HepG2 (cell line): Measurements from ENCODE around the gene ABHD3. TPM values are rescaled to one million over a fixed set of nuclear protein-coding genes. Genes with fewer than 3 reads are reported as not detected.
"Not testable (repeated sequence)": the region's sequence is repeated elsewhere in the genome, so short reads cannot be mapped to it uniquely, and the experiment has no call there.

ENCODE experiments used
- ATAC-seq: fragments of 200-7000 bp; cut with Tn5 transposase; 3 replicates; pipeline ENCODE4 v1.9.1; 2020; ENCODE audit warnings: mild to moderate bottlenecking, moderate library complexity
- BruUV-seq: library from RNA; stranded (reverse); fragments of 400-500 nt; replicated peaks from 2 replicates; lab custom pipeline; 2021; lab: Mats Ljungman, UMichigan
- CTCF ChIA-PET: fragments of 300-600 bp; formaldehyde crosslinking; extraction: SDS; loops from one replicate; lab custom pipeline; 2021; ENCODE audit warnings: low total read pairs, inconsistent platforms, low intra/inter-chr PET ratio; lab: Yijun Ruan, JAX
- POLR2A ChIA-PET: fragments of 350-600 bp; sonication (Branson Sonifier 250); formaldehyde crosslinking; loops from one replicate; lab custom pipeline; 2020; ENCODE audit warnings: antibody characterized with exemption, inconsistent platforms; lab: Yijun Ruan, JAX
- DNase-seq: peaks from one replicate; pipeline ENCODE4 v3.0.0-alpha.2; 2015; ENCODE audit warnings: low spot score
- FAIRE-seq: peaks from 3 replicates; lab custom pipeline; 2011; peaks lifted over from hg19 to GRCh38; lab: Jason Lieb, UNC
- H2AFZ ChIP-seq: one replicate; pipeline ENCODE4 v1.6.1; 2011; ENCODE audit warnings: low read length, inconsistent platforms
- H3K27ac ChIP-seq: fragments of 300-600 bp; 3 replicates; pipeline ENCODE4 v1.8.0; 2011; ENCODE audit warnings: mixed run types, mild to moderate bottlenecking, mixed read lengths, low read length, inconsistent platforms; ENCODE audit not compliant: insufficient read depth; ENCODE audit errors: extremely low read length
- H3K27me3 ChIP-seq, 2 experiments: fragments of 200-600 bp in 1 of 2; 2 replicates in 1 of 2; 3 replicates in 1 of 2; pipeline versions ENCODE4 v1.6.0 to v1.8.0; 2011; ENCODE audit warnings: low read length in 2 of 2, mild to moderate bottlenecking in 2 of 2, moderate library complexity in 2 of 2, inconsistent platforms in 1 of 2; ENCODE audit not compliant: insufficient read depth in 2 of 2, control insufficient read depth in 1 of 2
- H3K36me3 ChIP-seq, 2 experiments: fragments of 200-600 bp in 1 of 2; replicated peaks in 1 of 2; 2 replicates in 1 of 2; 3 replicates in 1 of 2; pipeline versions ENCODE4 v1.5.1 to v1.8.0; 2011; ENCODE audit warnings: low read length in 2 of 2, inconsistent platforms in 1 of 2; ENCODE audit not compliant: insufficient read depth in 2 of 2, control insufficient read depth in 1 of 2
- H3K4me1 ChIP-seq: 2 replicates; pipeline ENCODE4 v1.5.1; 2012; ENCODE audit warnings: low read length, inconsistent platforms; ENCODE audit not compliant: insufficient read depth
- H3K4me2 ChIP-seq: 2 replicates; pipeline ENCODE4 v1.6.0; 2011; ENCODE audit warnings: low read depth, low read length, inconsistent platforms
- H3K4me3 ChIP-seq, 3 experiments: fragments of 200-600 bp in 1 of 3; sonication (generic), shearing (Covaris generic) in 1 of 3; replicated peaks in 1 of 3; 2 replicates each; pipeline ENCODE4 v1.5.1; 2011 to 2016; ENCODE audit warnings: low read length in 3 of 3, inconsistent platforms in 2 of 3, low read depth in 2 of 3, mild to moderate bottlenecking in 2 of 3, control low read depth in 1 of 3, mixed read lengths in 1 of 3; ENCODE audit not compliant: insufficient read depth in 1 of 3
- H3K79me2 ChIP-seq: one replicate; pipeline ENCODE4 v1.6.1; 2011; ENCODE audit warnings: low read length, inconsistent platforms; ENCODE audit not compliant: insufficient read depth
- H3K9ac ChIP-seq: 2 replicates; pipeline ENCODE4 v1.6.0; 2011; ENCODE audit warnings: mild to moderate bottlenecking, low read depth, low read length, inconsistent platforms; ENCODE audit not compliant: insufficient read depth
- H3K9me3 ChIP-seq: 2 replicates; pipeline ENCODE4 v1.5.1; 2012; ENCODE audit warnings: mild to moderate bottlenecking, low read length
- H4K20me1 ChIP-seq: 2 replicates; pipeline ENCODE4 v1.6.0; 2011; ENCODE audit warnings: inconsistent platforms, mild to moderate bottlenecking, low read length, moderate library complexity; ENCODE audit not compliant: insufficient read depth
- FOXP1 ChIP-seq, 2 experiments: fragments of 450-650 bp in 1 of 2; IDR thresholded peaks; 2 replicates each; pipeline ENCODE4 v1.6.1; 2017 to 2018; ENCODE audit warnings: antibody characterized with exemption in 1 of 2
- HNF1A ChIP-seq, 2 experiments: sonication (generic) in 1 of 2; formaldehyde crosslinking in 1 of 2; IDR thresholded peaks; 2 replicates each; pipeline versions ENCODE4 v1.4.0 to v1.6.1; 2016 to 2020; ENCODE audit warnings: borderline replicate concordance in 1 of 2, low read depth in 1 of 2, mild to moderate bottlenecking in 1 of 2, missing genetic modification reagents in 1 of 2
- USF2 ChIP-seq, 2 experiments: sonication (generic) in 1 of 2; formaldehyde crosslinking in 1 of 2; IDR thresholded peaks; 2 replicates each; pipeline versions ENCODE4 v1.5.1 to v1.6.1; 2011 to 2020; ENCODE audit warnings: borderline replicate concordance in 1 of 2, low read depth in 1 of 2, low read length in 1 of 2, mild to moderate bottlenecking in 1 of 2, missing genetic modification reagents in 1 of 2, moderate library complexity in 1 of 2
- ZBTB38 ChIP-seq: sonication (generic); formaldehyde crosslinking; IDR thresholded peaks from 2 replicates; pipeline ENCODE4 v1.5.1; 2020; ENCODE audit warnings: mild to moderate bottlenecking, missing genetic modification reagents
- ZNF225 ChIP-seq: sonication (generic); formaldehyde crosslinking; IDR thresholded peaks from 2 replicates; pipeline ENCODE4 v1.4.0; 2020; ENCODE audit warnings: mild to moderate bottlenecking, missing genetic modification reagents
- ZNF431 ChIP-seq: sonication (generic); formaldehyde crosslinking; IDR thresholded peaks from 2 replicates; pipeline ENCODE4 v1.9.0; 2022; ENCODE audit warnings: missing genetic modification reagents, low read depth, mild to moderate bottlenecking, borderline replicate concordance
- ZNF460 ChIP-seq: sonication (generic); formaldehyde crosslinking; IDR thresholded peaks from 2 replicates; pipeline ENCODE4 v1.5.1; 2020; ENCODE audit warnings: missing genetic modification reagents, mild to moderate bottlenecking, borderline replicate concordance
- ZSCAN30 ChIP-seq: sonication (generic); formaldehyde crosslinking; IDR thresholded peaks from 2 replicates; pipeline ENCODE4 v1.5.0; 2020; ENCODE audit warnings: mild to moderate bottlenecking, missing genetic modification reagents
- WGBS: methylation state at CpG from one replicate; pipeline ENCODE4 v1.1.6; 2017; ENCODE audit warnings: low lambda C conversion rate; 5-methylcytosine and 5-hydroxymethylcytosine counted together
- in situ Hi-C: cut with HindIII; loops from 2 replicates; pipeline ENCODE4 v1.10.0; 2017; ENCODE audit warnings: low pct_unique_long_range_greater_than_20kb; ENCODE audit not compliant: extremely low pct_ligation_motif_present
- intact Hi-C: fragments of 100-400 bp; cut with micrococcal nuclease; formaldehyde crosslinking; loops from one replicate; pipeline ENCODE4 v1.10.0; 2022; ENCODE audit not compliant: unreplicated experiment
- polyA plus RNA-seq, 8 experiments: library from polyadenylated mRNA; depleted of rRNA in 3 of 8; stranded (reverse) in 7 of 8; unstranded in 1 of 8; fragments of >200 nt; fragmentation: Illumina TruSeq in 4 of 8; extraction: Trizol in 4 of 8; gene quantifications; 2 replicates each; pipeline versions ENCODE4 v1.2.1 to v1.2.3, GENCODE V29; 2011 to 2016; ENCODE audit warnings: low read depth in 4 of 8, missing spikeins in 1 of 8, mixed read lengths in 1 of 8; ENCODE audit not compliant: insufficient read depth in 1 of 8
- total RNA-seq, 5 experiments: library from RNA; depleted of rRNA; stranded (reverse); fragments of >200 nt; fragmentation: Illumina TruSeq; extraction: Trizol; gene quantifications; 2 replicates each; pipeline ENCODE4 v1.2.3, GENCODE V29; 2016; ENCODE audit warnings: low read depth in 1 of 5

Gene ABHD3
- total and polyA plus RNA-seq, 2 of the 13 experiments (the other 11 are each of a cell fraction or from before 2014, with no cell fraction given) = 32.1 to 40.2 TPM

- Histone ChIP-seq H3K4me2 (peak overlapping the region; percentile 11), H3K27ac (peak overlapping the region; percentile 92), H3K4me1 (peaks cover 59% of the 10 kb centered on the region)
- POLR2A ChIA-PET = interaction anchor here (1.1 to 2.4 kb wide), 5 partner anchors 10 to 85 kb away, joined by 3 to 16 read pairs (median 7); partner anchors contain the start of genes ABHD3, ESCO1 and MIB1
- H4K20me1 ChIP-seq, H3K36me3 ChIP-seq, H3K27me3 ChIP-seq, CTCF ChIA-PET, FAIRE-seq, BruUV-seq: not testable (repeated sequence)
- WGBS = 90% methylated on average over 12 of the region's 12 CpGs
- intact Hi-C loops = loop anchor here (5.0 kb wide), 1 partner anchor 57 kb away; the partner anchor contains the start of gene MIB1
- TF ChIP-seq ZBTB38 (CRISPR knock-in tag) = peak; percentile 55; the same call in 1 of the 2 replicates
- TF ChIP-seq, all 625 proteins: peak for 1; not testable (repeated sequence) for 624
- H3K79me2 ChIP-seq, H3K4me3 ChIP-seq, H2AFZ ChIP-seq, DNase-seq, ATAC-seq, H3K9me3 ChIP-seq, in situ Hi-C loops: not testable (repeated sequence)
- H3K9ac ChIP-seq = peak overlapping the region; percentile 5; the same call in 1 of the 2 replicates
These were observed 19.0 kb downstream of the ABHD3 start for GRCh38 chr18:21685556-21685981.

GRCh38 chr18:21684731-21685130, 19.8 kb downstream of the ABHD3 start:
- Histone ChIP-seq H3K9ac (no peak overlapping the region), H3K9me3 (no peaks in the 10 kb centered on the region), H2AFZ (no peak overlapping the region), H3K4me1 (peaks cover 58% of the 10 kb centered on the region), H3K27ac (peak overlapping the region; percentile 92), H3K4me3 (no peak overlapping the region), H3K79me2 (no peaks in the 10 kb centered on the region), H4K20me1 (no peaks in the 10 kb centered on the region), H3K36me3 (peaks cover 1% of the 10 kb centered on the region in 2 experiments; a peak in 4 of 5 replicates), H3K4me2 (0 out of 2 replicates have a peak overlapping the region, but pooled peaks have one; percentile 3), H3K27me3 (no peaks in the 10 kb centered on the region)
- ChIA-PET POLR2A (interaction anchor here (1.1 to 2.4 kb wide), 2 partner anchors 15 to 20 kb away, joined by 3 to 16 read pairs; partner anchors contain the start of gene ABHD3), CTCF (no interaction called here)
- intact Hi-C loops = loop anchor here (5.0 kb wide), 1 partner anchor 58 kb away; the partner anchor contains the start of gene MIB1
- FAIRE-seq (peak; percentile 83), DNase-seq (peak; percentile 60), ATAC-seq (peak; percentile 65)
- in situ Hi-C loops = no loop called here
- WGBS = 5% methylated on average over 2 of the region's 2 CpGs
- BruUV-seq = no TSS peak
- TF ChIP-seq ZSCAN30 (CRISPR knock-in tag) = no peak
- TF ChIP-seq FOXP1 (IDR thresholded peaks at IDR 0.05) = no peak
- peak; percentile 80 for TF ChIP-seq FOXP1 (CRISPR knock-in tag; IDR thresholded peaks at IDR 0.05)
- no peak for TF ChIP-seq ZNF431 (CRISPR knock-in tag)
- no peak for TF ChIP-seq ZNF225 (CRISPR knock-in tag)
- TF ChIP-seq ZNF460 (CRISPR knock-in tag) = no peak; the same call in 1 of the 2 replicates
- TF ChIP-seq HNF1A (IDR thresholded peaks at IDR 0.05; ENCODE audit: low read depth) = peak; percentile 45; the same call in 1 of the 2 replicates
- no peak for TF ChIP-seq HNF1A (CRISPR knock-in tag; IDR thresholded peaks at IDR 0.05; ENCODE audit: borderline replicate concordance)
- TF ChIP-seq USF2 (IDR thresholded peaks at IDR 0.05; ENCODE audit: low read depth, low read length) = no peak
- TF ChIP-seq USF2 (CRISPR knock-in tag; IDR thresholded peaks at IDR 0.05; ENCODE audit: borderline replicate concordance) = no peak
